H1 (cell line): ENCODE measurements around the gene MRPL52.

Experiments
- BACH1 ChIP-seq: IDR thresholded peaks from 2 replicates; pipeline ENCODE4 v1.6.1; 2012; ENCODE audit warnings: low read length, improper control_type of control experiment
- BCL11A ChIP-seq, 2 experiments: IDR thresholded peaks; one replicate each; pipeline ENCODE4 v1.6.1; 2011; ENCODE audit warnings: low read depth in 2 of 2, low read length in 2 of 2, mild to moderate bottlenecking in 2 of 2
- CHD1 ChIP-seq: IDR thresholded peaks from 2 replicates; pipeline ENCODE4 v1.6.1; 2012; ENCODE audit warnings: low read depth, low read length, improper control_type of control experiment
- CTCF ChIP-seq, 3 experiments: IDR thresholded peaks; 1 replicate in 2 of 3; 2 replicates in 1 of 3; pipeline versions ENCODE4 v1.5.1 to v1.6.1; 2011; ENCODE audit warnings: low read length in 3 of 3, mild to moderate bottlenecking in 3 of 3, inconsistent platforms in 2 of 3, low read depth in 1 of 3, moderate library complexity in 1 of 3; ENCODE audit not compliant: insufficient read depth in 1 of 3; ENCODE audit errors: control extremely low read depth in 1 of 3
- GABPA ChIP-seq: IDR thresholded peaks from 2 replicates; pipeline ENCODE4 v1.6.1; 2011; ENCODE audit warnings: mild to moderate bottlenecking, low read length, moderate library complexity, borderline replicate concordance; ENCODE audit not compliant: insufficient read depth
- GTF2F1 ChIP-seq: IDR thresholded peaks from 2 replicates; pipeline ENCODE4 v1.6.1; 2012; ENCODE audit warnings: low read depth, low read length, improper control_type of control experiment, borderline replicate concordance
- KDM5A ChIP-seq: fragments of 200-600 bp; IDR thresholded peaks from 2 replicates; pipeline ENCODE4 v1.7.1; 2012; ENCODE audit warnings: mild to moderate bottlenecking, low read length, inconsistent platforms, mixed read lengths
- MAX ChIP-seq: IDR thresholded peaks from 2 replicates; pipeline ENCODE4 v1.6.1; 2012; ENCODE audit warnings: inconsistent platforms
- PHF8 ChIP-seq: fragments of 200-600 bp; sonication (generic); conservative IDR thresholded peaks from 2 replicates; pipeline ENCODE4 v1.7.1; 2012; ENCODE audit warnings: low read depth, mild to moderate bottlenecking, inconsistent platforms, low read length, moderate library complexity
- POLR2AphosphoS5 ChIP-seq: IDR thresholded peaks from 2 replicates; pipeline ENCODE4 v1.6.1; 2011; ENCODE audit warnings: low read depth, low read length
- TAF7 ChIP-seq: optimal IDR thresholded peaks from 2 replicates; pipeline ENCODE3; 2011; ENCODE audit warnings: low read depth, mild to moderate bottlenecking, inconsistent platforms, low read length, moderate library complexity, borderline replicate concordance
- USF2 ChIP-seq: IDR thresholded peaks from 2 replicates; pipeline ENCODE4 v1.6.1; 2011; ENCODE audit warnings: low read length, improper control_type of control experiment

GRCh38 chr14:22838631-22839041 lies 8.9 kb downstream of the MRPL52 start:
- TF ChIP-seq CHD1 (no peak), POLR2AphosphoS5 (no peak), GABPA (no peak), KDM5A (no peak), BCL11A (IDR thresholded peaks at IDR 0.05; ENCODE audit: low read depth in 2 of 2, low read length in 2 of 2) (no peak), CTCF (IDR thresholded peaks at IDR 0.05; ENCODE audit: control extremely low read depth in 1 of 3, insufficient read depth in 1 of 3, low read depth in 1 of 3, low read length in 3 of 3) (no peak), PHF8 (no peak), USF2 (no peak), MAX (no peak), BACH1 (no peak), GTF2F1 (no peak), TAF7 (no peak)
